GF-D8 (cell line): ENCODE data around the gene LCN1.

Experiments
- DNase-seq: peaks from one replicate; lab custom pipeline; 2025; lab: John Stamatoyannopoulos, UW

The LCN1 gene

GRCh38 chr9:135568026-135568425 is 46.8 kb downstream of the LCN1 start:
- no peak for DNase-seq

DNA sequence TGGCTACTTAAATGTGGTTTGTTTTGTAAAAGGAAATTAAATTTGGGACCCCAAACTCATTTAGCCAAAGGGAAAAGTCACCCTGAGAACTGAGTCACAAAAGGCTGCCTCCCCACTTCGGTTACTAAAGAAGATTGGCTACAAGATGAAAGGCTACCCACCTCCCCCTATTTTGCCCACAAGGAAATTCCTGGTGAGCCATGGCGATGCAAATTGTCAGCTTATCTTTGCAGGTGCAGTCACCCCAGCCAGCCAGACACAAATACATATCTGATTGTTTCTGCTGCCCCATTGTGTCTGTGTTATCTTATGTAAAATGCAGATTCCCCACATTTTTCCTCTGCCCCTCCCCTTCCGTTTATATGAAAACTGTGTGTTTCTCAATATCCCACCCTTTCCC is 49.2 kb downstream of the LCN1 start:
- no peak for DNase-seq

- no peak for DNase-seq
These were observed 51.0 kb downstream of the LCN1 start for GRCh38 chr9:135572233-135572632.

GRCh38 chr9:135573124-135573523 is 51.9 kb downstream of the LCN1 start:
- no peak for DNase-seq

- DNase-seq: no peak
These were observed 53.1 kb downstream of the LCN1 start for GRCh38 chr9:135574331-135574730.

DNA sequence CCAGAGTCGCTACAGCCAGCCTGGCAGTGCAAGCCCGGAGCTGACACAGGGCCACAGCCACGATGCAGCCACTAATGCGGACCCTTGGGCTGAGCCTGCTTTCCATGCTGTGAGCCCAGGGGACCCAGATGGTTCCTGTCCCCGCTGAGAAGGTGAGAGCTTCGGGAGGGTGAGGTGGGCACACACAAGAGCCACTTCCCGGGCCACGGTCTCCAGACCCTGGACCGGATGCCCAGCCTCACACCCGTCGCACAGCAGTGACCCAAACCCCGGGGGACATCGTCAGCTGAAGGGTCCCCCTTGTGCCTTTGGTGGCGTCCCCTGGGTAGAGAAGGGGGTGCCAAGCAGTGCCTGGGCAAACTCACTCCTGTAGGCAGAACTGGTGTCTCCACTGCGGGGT is 53.7 kb downstream of the LCN1 start:
- DNase-seq: no peak
